SU-DHL-6 (cell line): ENCODE measurements around the gene VAPA.

Experiments used
- H2AFZ ChIP-seq: fragments of 200-600 bp; sonication (generic); 2 replicates; pipeline ENCODE4 v1.6.1; 2014; ENCODE audit warnings: low read depth, mild to moderate bottlenecking, moderate library complexity, mixed read lengths, antibody characterized with exemption, low read length; ENCODE audit not compliant: severe bottlenecking
- H3F3A ChIP-seq: fragments of 200-600 bp; shearing (Covaris generic); 2 replicates; pipeline ENCODE4 v1.6.0; 2016; ENCODE audit warnings: antibody characterized with exemption, mild to moderate bottlenecking; ENCODE audit not compliant: insufficient read depth
- H3K27ac ChIP-seq: fragments of 200-600 bp; sonication (generic); 2 replicates; pipeline ENCODE4 v1.5.1; 2016; ENCODE audit warnings: low read depth, mild to moderate bottlenecking, low read length, moderate library complexity, mixed read lengths
- H3K27me3 ChIP-seq: fragments of 200-600 bp; sonication (generic), shearing (Covaris generic); 2 replicates; pipeline ENCODE4 v1.6.0; 2014; ENCODE audit warnings: mild to moderate bottlenecking, low read length
- H3K36me3 ChIP-seq: fragments of 200-600 bp; sonication (generic); 2 replicates; pipeline ENCODE4 v1.6.1; 2014; ENCODE audit warnings: mild to moderate bottlenecking, low read length, mixed read lengths
- H3K4me2 ChIP-seq: fragments of 300-600, 200-600 bp; shearing (Covaris generic), sonication (generic); 2 replicates; pipeline ENCODE4 v1.6.0; 2014; ENCODE audit warnings: low read length, low read depth, mild to moderate bottlenecking; ENCODE audit not compliant: poor library complexity, severe bottlenecking
- H3K4me3 ChIP-seq: fragments of 200-600 bp; sonication (generic); 2 replicates; pipeline ENCODE4 v1.5.1; 2014; ENCODE audit warnings: antibody characterized with exemption, low read length, mild to moderate bottlenecking, mixed read lengths; ENCODE audit not compliant: insufficient read depth, poor library complexity, severe bottlenecking
- H3K79me2 ChIP-seq: fragments of 200-600 bp; sonication (generic); 2 replicates; pipeline ENCODE4 v1.6.1; 2014; ENCODE audit warnings: mild to moderate bottlenecking, low read length, moderate library complexity; ENCODE audit not compliant: insufficient read depth
- H3K9ac ChIP-seq: fragments of 200-600 bp; sonication (generic); 2 replicates; pipeline ENCODE4 v1.7.0; 2014; ENCODE audit warnings: mild to moderate bottlenecking, low read length
- H3K9me2 ChIP-seq: fragments of 200-600 bp; sonication (generic); replicated peaks from 2 replicates; pipeline ENCODE4 v1.6.1; 2014; ENCODE audit warnings: low read length; ENCODE audit not compliant: insufficient read depth
- H3K9me3 ChIP-seq: fragments of 200-600 bp; sonication (generic); 2 replicates; pipeline ENCODE4 v1.6.1; 2014; ENCODE audit warnings: low read length, mixed read lengths; ENCODE audit not compliant: insufficient read depth
- H4K20me1 ChIP-seq: fragments of 200-600 bp; sonication (generic); 2 replicates; pipeline ENCODE4 v1.6.1; 2014; ENCODE audit warnings: low read depth, mild to moderate bottlenecking, antibody characterized with exemption, low read length, moderate library complexity, mixed read lengths
- CTCF ChIP-seq: fragments of 200-600 bp; sonication (generic); IDR thresholded peaks from one replicate; pipeline ENCODE4 v1.5.1; 2017; ENCODE audit warnings: antibody characterized with exemption, mild to moderate bottlenecking, low read length, moderate library complexity; ENCODE audit not compliant: insufficient read depth, poor library complexity, severe bottlenecking
- EZH2phosphoT487 ChIP-seq: fragments of 200-600 bp; sonication (generic), shearing (Covaris generic); conservative IDR thresholded peaks from 2 replicates; pipeline ENCODE4 v1.6.1; 2018; ENCODE audit warnings: mild to moderate bottlenecking, antibody characterized with exemption, low read length, moderate library complexity, mixed read lengths

VAPA gene

GRCh38 chr18:9919564-9920232 is 5.9 kb downstream of the VAPA start:
- Histone ChIP-seq H3K27me3 (no peaks in the 10 kb centered on the region), H3F3A (0 out of 2 replicates have a peak, but pooled peaks cover 7% of the 10 kb centered on the region), H3K27ac (0 out of 2 replicates have a peak overlapping the region, but pooled peaks have one; percentile 6), H3K4me3 (no peak overlapping the region), H2AFZ (no peak overlapping the region), H3K9me2 (no peaks in the 10 kb centered on the region), H4K20me1 (peaks cover 89% of the 10 kb centered on the region), H3K79me2 (peaks cover 100% of the 10 kb centered on the region), H3K4me2 (peak overlapping the region; percentile 91), H3K9me3 (no peaks in the 10 kb centered on the region), H3K9ac (0 out of 2 replicates have a peak overlapping the region, but pooled peaks have one; percentile 5), H3K36me3 (no peaks in the 10 kb centered on the region)
- TF ChIP-seq EZH2phosphoT487, result no peak
- no peak for TF ChIP-seq CTCF

- peak overlapping the region; percentile 37 for H3K4me2 ChIP-seq
Observed at GRCh38 chr18:9922592-9923311, 8.9 kb downstream of the VAPA start.

DNA sequence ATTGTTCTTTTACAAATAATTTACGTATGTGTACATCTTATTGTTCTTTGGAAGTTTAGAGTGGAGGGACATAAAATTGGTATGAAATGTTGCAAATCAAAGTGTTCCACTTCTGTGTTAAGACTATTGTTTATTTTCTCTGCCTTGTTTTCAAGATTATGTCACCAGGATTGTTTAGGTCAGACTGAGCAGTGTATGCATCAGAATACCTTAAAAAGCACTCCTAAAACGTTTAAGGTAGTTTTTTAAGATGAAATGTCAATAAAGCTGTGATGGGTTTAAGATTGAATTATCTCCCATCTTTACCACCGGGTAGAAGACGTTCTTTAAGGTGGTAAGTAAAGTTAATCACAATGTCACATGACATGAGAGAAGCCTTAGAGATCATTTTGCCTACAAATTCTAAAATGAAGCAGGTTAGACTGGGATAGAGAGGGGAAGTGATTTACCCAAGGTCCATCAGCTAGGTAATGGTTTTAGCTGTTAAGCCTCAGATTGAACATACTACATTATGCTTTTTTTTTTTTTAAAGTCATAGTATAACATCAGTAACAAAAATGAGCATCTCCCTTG is 10.6 kb downstream of the VAPA start:
- no peak overlapping the region for H2AFZ ChIP-seq
- no peaks in the 10 kb centered on the region for H3K9me2 ChIP-seq
- H4K20me1 ChIP-seq, result peaks cover 94% of the 10 kb centered on the region
- 0 out of 2 replicates have a peak, but pooled peaks cover 4% of the 10 kb centered on the region for H3F3A ChIP-seq
- H3K27me3 ChIP-seq, result no peaks in the 10 kb centered on the region
- no peaks in the 10 kb centered on the region for H3K9me3 ChIP-seq
- H3K4me2 ChIP-seq, result peak overlapping the region; percentile 37
- no peak overlapping the region for H3K4me3 ChIP-seq
- no peak for TF ChIP-seq CTCF
- no peak for TF ChIP-seq EZH2phosphoT487
- H3K79me2 ChIP-seq, result peaks cover 100% of the 10 kb centered on the region
- no peaks in the 10 kb centered on the region for H3K36me3 ChIP-seq
- no peak overlapping the region for H3K9ac ChIP-seq
- H3K27ac ChIP-seq, result no peak overlapping the region

More at GRCh38 chr18:9922592-9923311, 8.9 kb downstream of the VAPA start:
- Histone ChIP-seq H3K27ac (no peak overlapping the region), H2AFZ (no peak overlapping the region), H3K4me3 (no peak overlapping the region), H3K27me3 (no peaks in the 10 kb centered on the region), H3K9ac (no peak overlapping the region), H3K79me2 (peaks cover 100% of the 10 kb centered on the region), H3F3A (0 out of 2 replicates have a peak, but pooled peaks cover 7% of the 10 kb centered on the region), H4K20me1 (peaks cover 94% of the 10 kb centered on the region), H3K9me2 (no peaks in the 10 kb centered on the region), H3K9me3 (no peaks in the 10 kb centered on the region), H3K36me3 (no peaks in the 10 kb centered on the region)
- TF ChIP-seq EZH2phosphoT487 (no peak), CTCF (no peak)
